ENCODE measurements around the gene LSM4. TPM values are rescaled to one million over a fixed set of nuclear protein-coding genes. Genes with fewer than 3 reads are reported as not detected.
"Not testable (repeated sequence)": the region's sequence is repeated elsewhere in the genome, so short reads cannot be mapped to it uniquely, and the experiment has no call there.

LSM4 gene
- total and polyA plus RNA-seq, 9 donors: 38.3 to 121 (median 71.4) TPM

DNA sequence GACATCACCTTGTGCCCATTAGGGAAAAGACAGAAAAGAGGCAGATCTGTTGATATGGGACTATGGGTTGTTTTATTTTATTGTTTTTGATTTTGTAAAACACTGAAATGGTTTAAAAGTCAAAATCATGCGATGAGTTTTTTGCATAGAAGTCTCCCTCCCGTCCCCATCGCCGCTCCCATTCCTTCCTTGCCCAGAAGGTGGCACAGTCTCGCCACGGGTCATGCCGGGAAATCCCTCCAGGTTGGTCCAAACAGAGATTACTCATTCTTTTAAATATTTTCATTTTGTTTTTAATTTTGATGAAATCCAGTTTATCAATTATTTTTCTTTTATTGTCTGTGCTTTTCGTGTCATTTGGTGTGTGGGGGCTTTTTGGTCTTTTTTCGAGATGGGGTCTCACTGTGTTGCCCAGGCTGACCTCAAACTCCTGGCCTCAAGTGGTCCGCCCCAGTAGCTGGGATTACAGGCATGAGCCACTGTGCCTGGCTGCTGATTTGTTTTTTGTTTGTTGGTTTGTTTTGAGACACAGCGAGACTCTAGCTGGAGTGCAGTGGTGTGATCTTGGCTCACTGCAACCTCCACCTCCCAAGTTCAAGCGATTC is 26.8 kb upstream of the LSM4 start:
- 28 to 34% (median 32%) methylated on average over 12 of the region's 12 CpGs for WGBS, 3 donors
- Histone ChIP-seq H3K4me3 (no peak overlapping the region), H3K27me3 (no peaks in the 10 kb centered on the region), H3K27ac (no peak overlapping the region), H3K36me3 (no peaks in the 10 kb centered on the region), H3K9me3 (no peaks in the 10 kb centered on the region), H3K4me1 (ENCODE audit: insufficient read depth) (no peaks in the 10 kb centered on the region)
- DNase-seq: peak; percentile 56 to 78 (median 73)
- TF ChIP-seq, protein P1, sequence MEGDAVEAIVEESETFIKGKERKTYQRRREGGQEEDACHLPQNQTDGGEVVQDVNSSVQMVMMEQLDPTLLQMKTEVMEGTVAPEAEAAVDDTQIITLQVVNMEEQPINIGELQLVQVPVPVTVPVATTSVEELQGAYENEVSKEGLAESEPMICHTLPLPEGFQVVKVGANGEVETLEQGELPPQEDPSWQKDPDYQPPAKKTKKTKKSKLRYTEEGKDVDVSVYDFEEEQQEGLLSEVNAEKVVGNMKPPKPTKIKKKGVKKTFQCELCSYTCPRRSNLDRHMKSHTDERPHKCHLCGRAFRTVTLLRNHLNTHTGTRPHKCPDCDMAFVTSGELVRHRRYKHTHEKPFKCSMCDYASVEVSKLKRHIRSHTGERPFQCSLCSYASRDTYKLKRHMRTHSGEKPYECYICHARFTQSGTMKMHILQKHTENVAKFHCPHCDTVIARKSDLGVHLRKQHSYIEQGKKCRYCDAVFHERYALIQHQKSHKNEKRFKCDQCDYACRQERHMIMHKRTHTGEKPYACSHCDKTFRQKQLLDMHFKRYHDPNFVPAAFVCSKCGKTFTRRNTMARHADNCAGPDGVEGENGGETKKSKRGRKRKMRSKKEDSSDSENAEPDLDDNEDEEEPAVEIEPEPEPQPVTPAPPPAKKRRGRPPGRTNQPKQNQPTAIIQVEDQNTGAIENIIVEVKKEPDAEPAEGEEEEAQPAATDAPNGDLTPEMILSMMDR (IDR thresholded peaks at IDR 0.05): peak; percentile 48 to 67 (median 64)
- TF ChIP-seq EP300 (IDR thresholded peaks at IDR 0.05) (no peak), POLR2A (IDR thresholded peaks at IDR 0.05) (no peak)
- intact Hi-C loops (cut with DNase I): loop anchor here (2.0 to 10.0 kb wide), 5 partner anchors 38 to 63 kb away; partner anchors contain the start of gene GDF15 (in 1 of the 4)

DNA sequence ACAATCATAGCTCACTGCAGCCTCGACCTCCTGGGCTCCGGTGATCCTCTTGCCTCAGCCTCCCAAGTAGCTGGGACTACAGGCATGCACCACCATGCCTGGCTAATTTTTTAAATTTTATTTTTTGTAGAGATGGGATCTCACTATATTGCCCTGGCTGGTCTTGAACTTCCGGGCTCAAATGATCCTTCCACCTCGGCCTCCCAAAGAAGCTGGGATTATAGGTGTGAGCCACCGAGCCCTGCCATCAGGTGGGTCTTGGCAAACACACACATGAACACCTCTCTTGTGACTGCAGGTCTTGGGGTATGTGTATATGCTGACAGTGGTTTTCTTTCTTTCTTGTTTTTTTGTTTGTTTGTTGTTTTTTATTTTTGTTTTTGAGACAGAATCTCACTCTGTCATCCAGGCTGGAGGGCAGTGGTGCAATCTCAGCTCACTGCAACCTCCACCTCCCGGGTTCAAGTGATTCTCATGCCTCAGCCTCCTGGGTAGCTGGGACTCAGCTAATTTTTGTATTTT is 26.0 kb upstream of the LSM4 start:
- intact Hi-C loops (cut with DNase I): loop anchor here in 3 of 4 donors (2.0 to 5.0 kb wide), 3 partner anchors 43 to 63 kb away; no protein-coding TSS in a partner anchor

DNA sequence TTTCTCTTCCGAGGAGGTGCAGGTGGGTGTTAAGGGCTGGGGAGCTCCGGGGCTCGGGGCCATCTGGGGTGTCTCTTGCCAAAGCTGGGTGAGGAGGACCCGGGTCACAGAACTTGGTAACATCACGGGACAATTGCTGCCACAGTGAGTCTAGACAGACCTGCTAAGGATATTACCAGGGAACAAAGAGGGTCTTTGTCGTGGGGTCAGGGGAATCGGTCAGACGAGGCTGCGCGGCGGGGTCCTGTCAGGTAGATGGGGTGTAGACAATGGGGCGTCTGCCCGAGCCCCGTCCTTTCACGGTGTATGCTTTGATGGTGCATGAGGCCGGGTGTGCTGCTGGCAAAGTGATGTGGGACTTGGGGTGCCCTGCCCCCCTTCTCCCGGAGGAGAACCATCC is 25.3 kb upstream of the LSM4 start:
- intact Hi-C loops (cut with DNase I): loop anchor here in 3 of 4 donors (2.0 to 5.0 kb wide), 3 partner anchors 44 to 64 kb away; no protein-coding TSS in a partner anchor

More for the DNA sequence above, 26.0 kb upstream of the LSM4 start:
- not testable (repeated sequence) for H3K27me3 ChIP-seq; H3K4me3 ChIP-seq; H3K27ac ChIP-seq; H3K4me1 ChIP-seq (ENCODE audit: insufficient read depth); DNase-seq; H3K9me3 ChIP-seq; H3K36me3 ChIP-seq
- 88 to 92% (median 90%) methylated on average over 6 of the region's 6 CpGs for WGBS, 3 donors

DNA sequence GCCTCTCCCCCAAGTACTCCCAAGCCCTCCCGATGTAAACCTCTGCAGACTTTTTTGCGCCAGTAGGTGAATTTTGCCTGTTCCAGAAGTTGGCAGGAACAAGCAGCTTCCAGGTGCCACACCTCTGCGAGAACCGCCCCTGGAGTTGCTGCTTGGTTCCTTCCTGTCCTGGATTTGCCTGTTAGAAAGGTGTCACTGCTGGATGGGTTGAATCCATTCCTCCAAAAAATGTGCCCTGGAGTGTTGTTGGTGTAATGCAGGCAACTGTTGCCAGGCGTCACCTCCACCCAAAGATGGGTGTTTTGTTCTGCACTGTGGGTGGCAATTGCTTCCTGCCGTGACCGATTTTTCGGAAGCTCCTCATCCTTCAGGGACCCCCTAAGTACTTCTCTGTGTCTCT is 23.2 kb upstream of the LSM4 start:
- Histone ChIP-seq H3K4me1 (ENCODE audit: insufficient read depth) (no peaks in the 10 kb centered on the region), H3K36me3 (no peaks in the 10 kb centered on the region), H3K27me3 (no peaks in the 10 kb centered on the region), H3K27ac (no peak overlapping the region), H3K4me3 (no peak overlapping the region), H3K9me3 (no peaks in the 10 kb centered on the region)
- DNase-seq: no peak
- TF ChIP-seq, protein P1 (IDR thresholded peaks at IDR 0.05): no peak
- TF ChIP-seq EP300 (IDR thresholded peaks at IDR 0.05): no peak
- no peak for TF ChIP-seq POLR2A (IDR thresholded peaks at IDR 0.05)
- WGBS, 3 donors: 74 to 76% (median 75%) methylated on average over 8 of the region's 8 CpGs
- intact Hi-C loops (cut with DNase I): loop anchor here in 2 of 4 donors (5.0 kb wide), 2 partner anchors 46 to 66 kb away; no protein-coding TSS in a partner anchor

More for the DNA sequence above, 25.3 kb upstream of the LSM4 start:
- Histone ChIP-seq H3K27ac (no peak overlapping the region), H3K4me3 (no peak overlapping the region), H3K9me3 (no peaks in the 10 kb centered on the region), H3K4me1 (ENCODE audit: insufficient read depth) (no peaks in the 10 kb centered on the region), H3K27me3 (no peaks in the 10 kb centered on the region), H3K36me3 (no peaks in the 10 kb centered on the region)
- TF ChIP-seq, protein P1 (IDR thresholded peaks at IDR 0.05): no peak
- TF ChIP-seq EP300 (IDR thresholded peaks at IDR 0.05) (no peak), POLR2A (IDR thresholded peaks at IDR 0.05) (no peak)
- DNase-seq: no peak
- WGBS, 3 donors: 88 to 92% (median 90%) methylated on average over 17 of the region's 17 CpGs

DNA sequence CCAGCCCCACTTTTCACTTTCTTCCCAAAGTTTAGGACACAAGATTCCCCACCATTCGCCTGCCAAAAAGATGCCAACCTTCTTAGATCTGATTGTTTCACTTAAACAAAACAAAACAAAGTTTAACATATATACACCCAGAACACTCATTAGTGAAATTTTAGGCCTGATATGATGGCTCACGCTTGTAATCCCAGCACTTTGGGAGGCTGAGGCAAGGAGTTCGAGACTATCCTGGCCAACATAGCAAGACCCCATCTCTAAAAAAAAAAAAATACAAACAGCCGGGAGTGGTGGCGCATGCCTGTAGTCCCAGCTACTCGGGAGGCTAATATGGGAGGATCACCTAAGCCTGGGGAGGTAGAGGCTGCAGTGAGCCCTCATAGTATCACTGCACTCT is 22.4 kb upstream of the LSM4 start:
- no peak overlapping the region for H3K4me3 ChIP-seq
- DNase-seq: no peak
- no peaks in the 10 kb centered on the region for H3K36me3 ChIP-seq
- H3K27me3 ChIP-seq: no peaks in the 10 kb centered on the region
- TF ChIP-seq, protein P1 (IDR thresholded peaks at IDR 0.05): no peak
- TF ChIP-seq POLR2A (IDR thresholded peaks at IDR 0.05) (no peak), EP300 (IDR thresholded peaks at IDR 0.05) (no peak)
- no peaks in the 10 kb centered on the region for H3K4me1 ChIP-seq (ENCODE audit: insufficient read depth)
- 92 to 95% (median 95%) methylated on average over 6 of the region's 6 CpGs for WGBS, 3 donors
- intact Hi-C loops (cut with DNase I): loop anchor here in 2 of 4 donors (5.0 kb wide), 2 partner anchors 47 to 67 kb away; no protein-coding TSS in a partner anchor
- H3K9me3 ChIP-seq: no peaks in the 10 kb centered on the region
- no peak overlapping the region for H3K27ac ChIP-seq

Measured in ovary (tissue), 9 donors.